Amygdala (tissue), 56 donors: ENCODE measurements around the gene MECR.
A peak's percentile ranks its signal among the peaks of the same experiment; 100 is the strongest.

Experiments used
- DNase-seq, 56 donors: peaks; one replicate each; lab custom pipeline; 2025; lab: John Stamatoyannopoulos, UW

Gene MECR, protein sequence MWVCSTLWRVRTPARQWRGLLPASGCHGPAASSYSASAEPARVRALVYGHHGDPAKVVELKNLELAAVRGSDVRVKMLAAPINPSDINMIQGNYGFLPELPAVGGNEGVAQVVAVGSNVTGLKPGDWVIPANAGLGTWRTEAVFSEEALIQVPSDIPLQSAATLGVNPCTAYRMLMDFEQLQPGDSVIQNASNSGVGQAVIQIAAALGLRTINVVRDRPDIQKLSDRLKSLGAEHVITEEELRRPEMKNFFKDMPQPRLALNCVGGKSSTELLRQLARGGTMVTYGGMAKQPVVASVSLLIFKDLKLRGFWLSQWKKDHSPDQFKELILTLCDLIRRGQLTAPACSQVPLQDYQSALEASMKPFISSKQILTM

DNA sequence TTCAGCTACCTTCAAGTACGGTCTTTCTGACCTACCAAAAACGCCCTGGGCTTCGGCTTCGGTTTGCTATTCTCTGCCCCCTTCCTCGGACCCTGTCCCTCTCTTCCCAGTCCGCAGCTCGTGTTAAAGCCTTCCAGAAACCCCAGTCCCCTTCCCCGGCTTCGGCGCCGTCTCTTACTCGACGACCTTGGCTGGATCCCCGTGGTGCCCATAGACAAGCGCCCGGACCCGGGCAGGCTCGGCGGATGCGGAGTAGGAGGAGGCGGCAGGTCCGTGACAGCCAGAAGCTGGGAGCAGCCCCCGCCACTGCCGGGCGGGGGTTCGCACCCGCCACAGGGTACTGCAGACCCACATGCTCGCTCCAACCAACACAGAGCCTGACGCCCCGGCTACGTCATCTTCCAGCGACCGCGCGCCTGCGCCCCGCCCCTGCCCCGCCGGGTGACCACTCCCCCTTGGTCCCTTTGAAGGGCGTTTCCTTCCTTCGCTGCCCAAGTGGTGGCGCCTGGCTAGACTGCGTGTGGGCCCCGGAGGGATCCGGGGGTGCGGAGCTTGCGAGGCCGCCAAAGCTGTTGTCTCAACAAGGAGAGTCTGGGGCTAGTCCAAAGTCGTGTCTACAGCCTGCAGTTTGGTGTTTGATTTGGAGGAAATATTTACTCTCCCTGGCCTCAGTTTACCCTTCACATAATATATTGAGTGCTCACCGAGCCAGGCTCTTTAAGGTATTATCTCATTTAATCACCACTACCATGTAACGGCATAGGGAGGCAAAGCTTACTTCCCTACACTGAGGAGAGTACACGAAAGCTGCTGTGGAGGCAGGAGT, at the start of gene MECR:
Gene MECR, minus strand, starts transcription at position 382 of the 826 bp plus-strand sequence. Its CDS starts 28 bp downstream, at position 354.
- peak; percentile 61 to 97 (median 89) for DNase-seq

DNA sequence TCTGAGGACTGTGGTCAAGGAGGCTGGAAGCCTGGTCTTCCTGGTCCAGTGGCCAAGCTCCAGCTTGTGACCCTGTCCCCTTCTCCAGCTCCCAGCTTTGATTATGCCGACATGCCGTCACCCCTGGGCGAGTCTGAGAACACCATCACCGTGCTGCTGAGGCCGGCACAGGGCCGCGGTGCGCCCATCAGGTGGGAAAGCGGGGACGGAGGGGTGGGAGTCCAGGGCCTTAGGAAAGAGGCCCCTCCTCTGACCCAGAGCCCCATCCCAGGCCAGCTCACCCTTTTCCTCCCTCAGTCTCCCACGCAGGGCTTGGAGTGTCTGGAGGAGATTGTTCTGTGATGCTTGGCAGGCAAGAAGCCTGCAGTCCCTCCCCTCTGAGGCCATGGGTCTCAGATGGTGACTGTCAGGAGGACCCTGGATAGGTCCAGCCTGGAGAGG, 49.2 kb upstream of the MECR start:
- DNase-seq: no peak

DNA sequence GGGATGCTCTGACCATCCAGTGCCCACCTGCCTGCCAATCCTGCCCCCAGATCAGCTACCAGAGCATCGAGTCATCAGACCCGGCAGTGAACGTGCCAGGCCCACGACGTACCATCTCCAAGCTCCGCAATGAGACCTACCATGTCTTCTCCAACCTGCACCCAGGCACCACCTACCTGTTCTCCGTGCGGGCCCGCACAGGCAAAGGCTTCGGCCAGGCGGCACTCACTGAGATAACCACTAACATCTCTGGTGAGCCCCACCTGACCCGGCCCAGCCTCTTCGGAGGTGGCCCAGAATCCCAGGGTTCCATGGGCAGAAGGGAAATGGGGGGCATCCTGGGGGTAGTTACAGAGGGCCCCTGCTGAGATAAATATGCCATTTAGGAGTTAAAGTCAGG, 48.7 kb upstream of the MECR start:
- DNase-seq: no peak

DNA sequence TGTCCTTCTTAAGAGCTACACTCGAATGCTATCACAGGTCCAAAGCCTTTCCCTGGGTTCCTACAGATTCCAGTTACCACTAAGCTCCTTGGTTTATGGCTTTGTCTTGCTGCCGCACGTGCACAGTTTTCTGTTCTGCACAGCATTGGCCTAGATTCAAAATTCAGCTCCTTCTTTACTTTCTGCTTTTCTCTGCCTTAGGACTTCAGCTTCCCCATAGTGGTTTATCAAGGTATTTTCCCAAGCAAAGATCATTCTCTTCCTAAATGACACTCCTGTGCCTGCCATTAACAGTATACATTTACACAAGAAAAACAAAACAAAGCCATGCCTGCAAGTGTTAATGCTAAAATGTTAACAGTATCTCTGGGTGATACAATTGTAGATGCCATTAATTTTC, 47.4 kb upstream of the MECR start:
- no peak for DNase-seq

DNA sequence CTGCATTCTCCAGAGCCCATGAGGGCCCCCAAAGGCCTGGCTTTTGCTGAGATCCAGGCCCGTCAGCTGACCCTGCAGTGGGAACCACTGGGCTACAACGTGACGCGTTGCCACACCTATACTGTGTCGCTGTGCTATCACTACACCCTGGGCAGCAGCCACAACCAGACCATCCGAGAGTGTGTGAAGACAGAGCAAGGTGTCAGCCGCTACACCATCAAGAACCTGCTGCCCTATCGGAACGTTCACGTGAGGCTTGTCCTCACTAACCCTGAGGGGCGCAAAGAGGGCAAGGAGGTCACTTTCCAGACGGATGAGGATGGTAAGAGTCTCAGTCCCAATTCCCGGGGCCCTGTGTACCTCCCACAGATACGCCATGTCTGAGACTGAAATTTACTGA, 44.7 kb upstream of the MECR start:
- DNase-seq: no peak

DNA sequence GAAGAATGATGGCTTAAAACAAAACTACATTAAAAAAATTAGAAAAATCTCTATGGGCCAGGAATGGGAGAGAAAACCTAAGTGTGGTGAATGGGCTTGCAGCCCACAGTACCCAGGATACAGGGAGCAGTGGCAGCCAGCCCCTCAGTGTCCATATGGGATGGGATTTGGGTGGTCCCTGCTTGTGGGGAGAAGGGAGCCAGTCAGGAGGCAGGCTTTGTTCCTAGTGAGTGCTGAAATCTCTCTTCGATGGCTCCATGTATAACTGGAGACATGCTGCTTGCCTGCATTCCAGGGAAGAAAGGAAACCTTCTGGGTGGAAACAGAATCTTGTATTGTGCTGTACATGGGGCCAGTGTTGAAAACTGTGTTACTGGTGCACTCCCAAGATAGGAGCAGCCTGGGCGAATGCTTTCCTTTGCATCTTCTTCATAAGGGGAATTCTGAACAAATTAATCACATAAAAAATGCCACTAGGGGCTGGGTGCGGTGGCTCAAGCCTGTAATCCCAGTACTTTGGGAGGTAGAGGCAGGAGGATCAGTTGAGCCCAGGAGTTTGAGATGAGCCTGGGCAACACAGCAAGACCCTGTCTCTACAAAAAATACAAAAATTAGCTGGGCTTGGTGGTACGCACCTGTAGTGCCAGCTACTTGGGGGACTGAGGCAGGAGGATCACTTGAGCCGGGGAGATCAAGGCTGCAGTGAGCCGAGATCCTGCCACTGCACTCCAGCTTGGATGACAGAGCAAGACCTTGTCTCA, 41.6 kb upstream of the MECR start:
- DNase-seq: no peak

DNA sequence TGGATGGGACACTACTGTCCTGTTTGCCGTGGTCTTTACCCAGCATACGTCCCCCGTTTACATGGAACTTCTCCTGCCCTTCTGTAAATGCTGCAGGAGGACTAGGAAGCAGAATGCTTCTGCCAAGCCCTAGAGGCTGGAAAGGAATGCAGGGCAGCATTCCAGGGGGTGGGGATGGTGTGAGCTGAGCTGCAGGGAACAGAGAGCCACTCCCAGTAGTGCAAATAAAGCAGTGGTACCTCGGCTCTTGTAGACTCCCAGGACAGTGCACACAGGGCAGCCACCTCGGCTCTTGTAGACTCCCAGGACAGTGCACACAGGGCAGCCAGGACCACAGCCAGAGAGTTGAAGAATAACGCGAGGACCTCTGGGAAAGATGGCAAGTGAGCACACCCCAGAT, 41.0 kb upstream of the MECR start:
- no peak for DNase-seq

DNA sequence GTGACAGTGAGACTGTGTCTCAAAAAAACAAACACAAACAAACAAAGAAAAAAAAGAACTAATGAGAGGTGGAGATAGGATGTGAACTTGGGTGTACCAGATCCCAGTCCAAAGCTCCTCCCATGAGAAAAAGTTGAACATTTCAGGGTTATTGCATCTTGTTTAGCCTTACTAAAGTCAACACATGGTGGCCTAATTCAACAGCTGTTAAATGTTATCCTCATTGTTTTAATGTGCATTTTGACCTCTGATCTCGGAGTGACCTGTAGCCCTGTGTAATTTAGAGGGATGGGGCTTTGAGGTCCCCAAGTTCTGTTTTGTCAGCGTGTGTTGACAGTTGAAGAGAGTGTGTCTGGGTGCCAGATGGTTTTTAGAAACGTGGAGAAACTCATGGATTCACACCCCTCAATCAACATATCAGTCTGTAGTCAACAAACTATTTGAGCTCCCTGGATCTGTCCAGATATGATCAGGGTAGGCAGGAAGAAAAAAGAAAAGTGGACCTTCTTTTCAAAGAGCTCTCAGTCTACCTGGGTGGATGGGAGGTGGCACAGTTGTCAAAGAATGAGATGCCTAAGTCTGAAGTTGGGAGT, 40.3 kb upstream of the MECR start:
- DNase-seq: no peak

DNA sequence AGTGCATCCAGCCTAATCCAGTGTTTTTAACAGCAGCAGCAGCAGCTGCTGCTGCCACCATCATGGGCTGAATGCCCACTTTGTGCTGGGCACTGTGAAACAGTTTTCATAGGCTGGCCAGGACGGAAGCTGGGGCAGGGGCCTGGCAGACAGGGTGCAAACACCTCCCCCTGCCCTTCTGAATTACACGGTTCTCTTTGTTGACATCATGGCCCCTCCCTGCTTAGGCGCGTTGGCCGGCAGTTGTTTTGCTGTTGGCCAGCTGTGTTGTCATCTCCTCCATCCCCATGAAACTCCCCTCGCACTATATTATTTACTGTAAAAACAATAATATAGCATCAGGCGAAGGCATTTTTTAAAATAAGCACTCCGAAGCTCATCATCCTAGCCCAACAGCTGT, 38.6 kb upstream of the MECR start:
- DNase-seq: peak in 35 of 56 donors; percentile 7 to 74 (median 43)

DNA sequence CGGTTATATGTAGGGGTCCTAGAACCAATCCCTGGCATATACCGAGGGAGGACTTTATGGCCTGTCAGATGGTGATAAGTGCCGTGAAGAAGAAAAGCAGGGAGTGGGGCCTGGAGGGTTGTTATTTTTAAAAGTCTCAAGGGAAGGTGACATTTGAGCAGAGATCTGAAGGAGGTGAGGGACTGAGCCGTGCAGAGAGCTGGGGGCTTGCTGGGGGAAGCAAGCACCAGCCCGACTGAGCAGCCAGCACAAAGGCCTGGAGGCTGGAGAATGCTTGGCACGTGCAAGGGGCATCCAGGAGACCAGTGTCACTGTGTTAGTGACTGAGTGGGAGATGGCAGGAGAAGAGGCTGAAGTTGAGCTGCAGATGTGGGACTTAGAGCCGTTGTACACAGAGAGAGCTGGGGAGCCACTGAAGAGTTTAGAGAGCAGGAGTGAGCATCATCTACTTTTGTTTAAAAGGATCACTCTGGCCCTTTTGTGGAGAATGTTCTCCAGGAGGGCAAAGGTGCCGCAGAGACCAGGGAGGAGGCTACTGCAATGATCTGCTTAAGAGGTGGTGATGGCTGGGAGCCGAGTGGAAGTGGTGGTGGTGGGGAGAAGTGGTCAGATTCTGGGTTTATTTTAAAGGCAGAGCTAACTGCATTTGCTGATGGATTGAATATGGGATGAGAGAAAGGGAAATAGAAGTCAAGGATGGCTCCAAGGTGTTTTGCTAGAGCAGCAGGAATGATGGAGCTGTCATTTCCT, 36.8 kb upstream of the MECR start:
- DNase-seq: no peak

DNA sequence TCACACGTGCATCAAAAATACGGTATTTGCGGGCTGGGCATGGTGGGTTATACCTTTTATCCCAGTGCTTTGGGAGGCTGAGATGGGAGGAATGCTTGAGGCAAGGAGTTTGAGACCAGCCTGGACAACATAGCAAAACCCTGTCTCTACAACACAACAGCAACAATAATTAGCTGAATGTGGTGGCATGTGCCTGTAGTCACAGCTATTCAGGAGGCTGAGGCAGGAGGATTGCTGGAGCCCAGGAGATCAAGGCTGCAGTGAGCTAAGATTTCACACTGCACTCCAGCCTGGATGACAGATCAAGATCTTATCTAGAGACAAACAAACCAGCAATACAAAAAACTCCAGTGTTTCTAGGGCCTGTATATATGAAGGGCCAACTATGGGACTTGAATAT, 36.2 kb upstream of the MECR start:
- no peak for DNase-seq

DNA sequence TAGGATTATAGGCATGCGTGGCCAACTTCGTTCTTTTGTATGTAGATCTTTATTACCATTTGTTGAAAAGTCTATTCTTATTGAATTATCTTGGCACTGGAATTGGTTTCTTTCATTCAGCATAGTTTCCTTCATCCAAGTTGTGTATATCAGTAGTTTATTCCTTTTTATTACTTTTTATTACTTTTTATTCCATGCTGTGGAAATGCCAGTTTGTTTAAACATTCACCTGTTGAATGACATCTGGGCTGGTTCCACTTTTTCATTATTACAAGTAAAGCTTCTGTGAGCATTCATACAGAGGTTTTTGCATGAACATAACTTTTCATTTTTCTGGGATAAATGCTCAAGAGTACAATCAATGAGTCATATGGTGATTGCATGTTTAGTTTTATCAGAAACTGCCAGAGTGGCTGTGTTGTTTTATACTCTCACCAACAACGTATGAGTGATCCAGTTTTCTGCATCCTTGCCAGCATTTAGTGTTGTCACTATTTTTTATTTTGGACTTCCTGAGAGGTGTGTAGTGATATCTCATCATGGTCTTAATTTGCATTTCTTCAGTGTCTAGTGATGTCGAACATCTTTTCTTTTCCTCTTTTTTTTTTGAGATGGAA, 34.1 kb upstream of the MECR start:
- DNase-seq: no peak

DNA sequence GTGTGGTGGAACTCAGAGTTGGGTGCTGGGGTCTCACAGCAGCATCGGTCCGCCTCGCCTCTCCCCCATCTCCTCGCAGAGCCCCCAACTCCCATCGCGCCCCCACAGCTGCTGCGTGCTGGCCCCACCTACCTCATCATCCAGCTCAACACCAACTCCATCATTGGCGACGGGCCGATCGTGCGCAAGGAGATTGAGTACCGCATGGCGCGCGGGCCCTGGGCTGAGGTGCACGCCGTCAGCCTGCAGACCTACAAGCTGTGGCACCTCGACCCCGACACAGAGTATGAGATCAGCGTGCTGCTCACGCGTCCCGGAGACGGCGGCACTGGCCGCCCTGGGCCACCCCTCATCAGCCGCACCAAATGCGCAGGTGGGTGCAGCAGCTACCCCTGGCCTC, 29.8 kb upstream of the MECR start:
- DNase-seq: no peak

DNA sequence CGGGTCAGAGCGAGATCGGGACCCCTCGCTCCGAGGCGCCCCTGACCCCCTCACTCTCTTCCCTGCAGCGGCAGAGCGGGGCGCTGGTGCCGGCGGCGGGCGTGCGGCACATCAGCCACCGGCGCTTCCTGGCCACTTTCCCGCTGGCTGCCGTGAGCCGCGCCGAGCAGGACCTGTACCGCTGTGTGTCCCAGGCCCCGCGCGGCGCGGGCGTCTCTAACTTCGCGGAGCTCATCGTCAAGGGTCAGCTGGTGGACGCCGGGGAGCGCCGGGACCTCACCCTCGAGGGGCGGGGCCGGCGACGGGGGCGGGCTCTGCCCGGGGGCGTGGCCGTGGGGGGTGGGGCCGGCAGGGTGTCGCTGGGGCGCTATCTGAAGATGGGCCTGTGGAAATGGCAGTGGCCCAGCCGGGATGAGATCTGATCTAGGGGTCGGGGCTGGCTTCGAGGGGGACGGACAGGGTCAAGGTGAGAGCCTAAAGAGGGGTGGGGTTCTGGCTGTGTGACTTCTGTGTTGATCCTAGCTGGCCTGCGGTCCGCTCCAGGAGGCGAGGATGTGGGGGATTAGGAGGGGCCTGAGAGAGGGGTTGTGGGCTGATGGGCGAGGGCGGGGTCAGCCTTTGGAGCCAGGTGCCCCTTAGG, 29.2 kb upstream of the MECR start:
- peak in 9 of 56 donors; percentile 14 to 57 (median 36) for DNase-seq

DNA sequence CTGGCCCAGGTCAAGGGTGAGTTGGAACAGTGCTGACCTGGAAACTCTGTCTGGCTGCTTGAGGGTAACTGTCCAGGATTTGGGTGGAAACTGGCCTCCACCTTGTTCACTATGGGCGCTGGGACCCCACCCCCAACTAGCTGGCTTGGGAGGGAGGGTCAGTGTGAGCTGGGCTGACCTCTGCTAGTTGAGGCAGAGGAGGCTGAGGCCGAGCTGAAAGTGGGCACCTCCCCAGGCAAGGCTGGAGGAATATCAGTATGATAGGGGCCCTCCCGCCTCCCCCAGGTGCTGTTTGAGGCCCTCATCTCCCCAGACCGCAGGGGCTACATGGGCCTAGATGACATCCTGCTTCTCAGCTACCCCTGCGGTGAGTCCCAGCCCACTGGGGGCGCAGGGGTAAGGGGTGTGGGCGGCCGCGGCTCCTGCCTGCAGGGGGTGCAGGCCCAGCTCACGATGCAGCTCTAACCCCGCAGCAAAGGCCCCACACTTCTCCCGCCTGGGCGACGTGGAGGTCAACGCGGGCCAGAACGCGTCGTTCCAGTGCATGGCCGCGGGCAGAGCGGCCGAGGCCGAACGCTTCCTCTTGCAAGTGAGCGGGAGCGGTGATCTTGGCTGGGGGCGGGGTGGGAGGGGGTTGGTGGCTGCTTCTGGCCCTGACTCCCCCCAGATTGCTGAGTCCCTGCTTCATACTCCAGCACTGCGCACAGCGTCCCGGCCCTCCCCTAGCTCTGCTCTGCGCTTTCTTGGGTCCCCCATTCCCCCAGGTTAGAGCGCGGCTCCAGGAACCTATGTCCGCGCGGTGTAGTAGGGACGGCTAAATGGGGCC, 28.5 kb upstream of the MECR start:
- no peak for DNase-seq

DNA sequence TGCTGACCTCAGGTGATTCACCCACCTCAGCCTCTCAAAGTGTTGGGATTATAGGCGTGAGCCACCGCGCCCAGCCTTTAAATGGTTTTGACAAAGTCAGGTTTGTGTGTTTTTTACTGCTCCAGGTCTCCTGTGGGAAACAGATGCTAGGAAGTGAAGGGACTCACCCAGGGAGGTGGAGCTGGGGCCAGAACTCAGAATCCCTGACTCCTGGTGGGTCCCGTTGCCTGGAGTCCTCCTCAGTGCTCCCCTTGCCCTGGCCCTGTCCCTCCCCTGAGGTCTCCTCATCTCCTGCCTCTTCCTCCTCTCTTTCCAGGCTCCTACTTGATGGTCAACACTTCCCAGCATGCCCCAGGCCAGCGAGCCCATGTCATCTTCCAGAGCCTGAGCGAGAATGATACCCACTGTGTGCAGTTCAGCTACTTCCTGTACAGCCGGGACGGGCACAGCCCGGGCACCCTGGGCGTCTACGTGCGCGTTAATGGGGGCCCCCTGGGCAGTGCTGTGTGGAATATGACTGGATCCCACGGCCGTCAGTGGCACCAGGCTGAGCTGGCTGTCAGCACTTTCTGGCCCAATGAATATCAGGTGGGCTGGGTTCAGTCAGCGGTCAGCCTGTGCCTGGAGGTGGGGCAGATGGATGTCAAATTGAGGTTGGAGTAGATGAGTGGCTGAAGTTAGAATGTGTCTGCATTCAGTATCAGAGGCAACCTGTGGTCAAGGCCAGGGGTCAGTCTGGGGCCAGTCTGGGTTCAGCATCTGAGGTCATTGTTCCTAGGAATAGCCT, 27.6 kb upstream of the MECR start:
- DNase-seq: no peak
